Adrenal gland (tissue), 12 donors: ENCODE data around the gene FBXL7. TPM values are rescaled to one million over a fixed set of nuclear protein-coding genes. Genes with fewer than 3 reads are reported as not detected.
"Not testable (repeated sequence)": the region's sequence is repeated elsewhere in the genome, so short reads cannot be mapped to it uniquely, and the experiment has no call there.

Experiments used
- DNase-seq, 7 donors: peaks; one replicate each; pipeline ENCODE4 v3.0.0-alpha.2; 2019 to 2020
- H3K27ac ChIP-seq, 5 donors: fragments of 200-600 bp; sonication (generic) in 4 of 5; 1 replicate in 3 of 5; 2 replicates in 2 of 5; pipeline versions ENCODE4 v1.5.1 to v1.8.0; 2016 to 2020; ENCODE audit warnings: mild to moderate bottlenecking in 1 of 5
- H3K27me3 ChIP-seq: fragments of 200-600 bp; 2 replicates; pipeline ENCODE4 v1.8.0; 2021
- H3K36me3 ChIP-seq, 2 donors: fragments of 200-600 bp; replicated peaks in 1 of 2; 1 replicate in 1 of 2; 2 replicates in 1 of 2; pipeline versions ENCODE4 v1.5.1 to v1.8.0; 2018 to 2022
- H3K4me1 ChIP-seq, 2 donors: fragments of 200-600 bp; replicated peaks in 1 of 2; 1 replicate in 1 of 2; 2 replicates in 1 of 2; pipeline versions ENCODE4 v1.5.1 to v1.8.0; 2018 to 2021
- H3K4me3 ChIP-seq, 4 donors: fragments of 200-600 bp; sonication (generic) in 3 of 4; one replicate each; pipeline ENCODE4 v1.5.1; 2016 to 2018
- H3K9me3 ChIP-seq, 3 donors: fragments of 200-600 bp; sonication (generic) in 1 of 3; replicated peaks in 1 of 3; 1 replicate in 2 of 3; 2 replicates in 1 of 3; pipeline versions ENCODE4 v1.5.1 to v1.8.0; 2016 to 2021
- POLR2A ChIP-seq, 2 donors: fragments of 450-650 bp; IDR thresholded peaks; one replicate each; pipeline ENCODE4 v1.6.1; 2017; ENCODE audit warnings: antibody characterized with exemption in 2 of 2, mild to moderate bottlenecking in 2 of 2, moderate library complexity in 1 of 2
- WGBS, 4 donors: extraction: QIAGEN DNeasy Blood & Tissue Kit in 2 of 4; methylation state at CpG; one replicate each; pipeline versions ENCODE4 v1.1.5 to v1.1.7; 2013 to 2017; 5-methylcytosine and 5-hydroxymethylcytosine counted together
- intact Hi-C, 2 donors: fragments of 100-400 bp; cut with DNase I; formaldehyde crosslinking; loops; one replicate each; pipeline versions ENCODE4 v1.14.1 to v1.15.0; 2022 to 2023
- polyA plus RNA-seq, 3 donors: library from polyadenylated mRNA; stranded (reverse); fragments of 200-250 nt in 2 of 3; fragments of 350-450 nt in 1 of 3; fragmentation: Illumina TruSeq in 1 of 3; extraction: RNeasy Lipid Tissue Mini Kit (QIAGEN cat#74804) in 1 of 3; gene quantifications; one replicate each; pipeline ENCODE4 v1.2.3, GENCODE V29; 2013 to 2014
- total RNA-seq, 9 donors: library from RNA; depleted of rRNA in 4 of 9; stranded (reverse); fragments of >200 nt in 4 of 9; fragments of 120-200 nt in 1 of 9; fragmentation: NEBNext Ultra II Directional in 1 of 9; extraction: Animal tissue kit (Norgen Biotek cat#: 25700) in 1 of 9; gene quantifications; one replicate each; pipeline versions ENCODE4 v1.1.0 to v1.2.4, GENCODE V29; 2013 to 2023
- TF ChIP-seq, protein P1 (sequence below), 6 experiments: fragments of 450-650 bp in 4 of 6; fragments of 200-600 bp in 2 of 6; sonication (generic) in 1 of 6; IDR thresholded peaks; 1 replicate in 5 of 6; 2 replicates in 1 of 6; pipeline versions ENCODE4 v1.5.1 to v1.8.0; 2016 to 2021; ENCODE audit warnings: antibody characterized with exemption in 6 of 6, mild to moderate bottlenecking in 2 of 6, moderate library complexity in 1 of 6
- donor health status: healthy with polysubstance abuse.
- donor health status: Bipolar disorder and iron deficiency.
- donor health status: DM: yes; HTN: yes; CAD: no.
- donor health status: DM: no; HTN: no; CAD: no.
- donor health status: DM: no; HTN: no; CAD: no.
- donor health status: DM: yes; HTN: yes; CAD: no.

Gene FBXL7
- total and polyA plus RNA-seq, 12 donors: 22.6 to 59.1 (median 34.0) TPM

DNA sequence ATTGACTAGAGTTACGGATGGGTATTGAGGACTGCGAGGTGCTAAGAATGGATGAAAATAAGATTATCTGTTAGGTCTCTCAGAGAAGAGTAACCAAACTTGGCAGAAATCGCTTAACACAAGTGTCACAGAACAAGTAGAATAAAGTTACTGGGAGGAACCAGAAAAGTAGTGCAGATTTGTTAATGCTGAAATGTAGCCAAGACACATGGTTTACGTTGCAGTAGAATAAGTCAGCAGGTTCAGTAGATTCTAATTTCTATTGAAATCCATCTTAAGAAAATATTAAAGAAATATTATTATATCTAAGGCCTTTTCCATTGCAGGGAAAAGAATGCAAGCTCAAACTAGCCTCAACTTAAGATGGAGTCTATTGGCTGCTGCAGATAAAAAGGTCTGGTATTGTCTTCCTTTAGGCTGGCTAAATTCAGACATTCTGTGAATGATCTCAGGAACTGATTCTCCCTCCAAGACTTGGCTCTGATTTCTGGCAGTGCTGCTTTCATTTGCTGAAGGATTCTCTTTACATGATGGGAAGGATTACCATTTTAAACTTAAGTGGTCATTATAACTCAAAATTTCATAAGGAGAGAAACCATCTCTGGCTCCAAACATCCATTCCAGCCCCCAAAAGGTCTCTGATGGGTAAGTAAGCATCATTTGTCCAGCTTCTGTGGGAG lies 364.7 kb downstream of the FBXL7 start:
- TF ChIP-seq POLR2A (IDR thresholded peaks at IDR 0.05): no peak
- TF ChIP-seq, protein P1, sequence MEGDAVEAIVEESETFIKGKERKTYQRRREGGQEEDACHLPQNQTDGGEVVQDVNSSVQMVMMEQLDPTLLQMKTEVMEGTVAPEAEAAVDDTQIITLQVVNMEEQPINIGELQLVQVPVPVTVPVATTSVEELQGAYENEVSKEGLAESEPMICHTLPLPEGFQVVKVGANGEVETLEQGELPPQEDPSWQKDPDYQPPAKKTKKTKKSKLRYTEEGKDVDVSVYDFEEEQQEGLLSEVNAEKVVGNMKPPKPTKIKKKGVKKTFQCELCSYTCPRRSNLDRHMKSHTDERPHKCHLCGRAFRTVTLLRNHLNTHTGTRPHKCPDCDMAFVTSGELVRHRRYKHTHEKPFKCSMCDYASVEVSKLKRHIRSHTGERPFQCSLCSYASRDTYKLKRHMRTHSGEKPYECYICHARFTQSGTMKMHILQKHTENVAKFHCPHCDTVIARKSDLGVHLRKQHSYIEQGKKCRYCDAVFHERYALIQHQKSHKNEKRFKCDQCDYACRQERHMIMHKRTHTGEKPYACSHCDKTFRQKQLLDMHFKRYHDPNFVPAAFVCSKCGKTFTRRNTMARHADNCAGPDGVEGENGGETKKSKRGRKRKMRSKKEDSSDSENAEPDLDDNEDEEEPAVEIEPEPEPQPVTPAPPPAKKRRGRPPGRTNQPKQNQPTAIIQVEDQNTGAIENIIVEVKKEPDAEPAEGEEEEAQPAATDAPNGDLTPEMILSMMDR (IDR thresholded peaks at IDR 0.05): no peak
- Histone ChIP-seq H3K9me3 (no peaks in the 10 kb centered on the region), H3K4me3 (no peak overlapping the region), H3K36me3 (no peaks in the 10 kb centered on the region), H3K4me1 (no peaks in the 10 kb centered on the region), H3K27me3 (no peaks in the 10 kb centered on the region), H3K27ac (no peak overlapping the region)
- DNase-seq: no peak
- 87 to 92% (median 90%) methylated on average over 4 of the region's 4 CpGs for WGBS, 4 donors
- intact Hi-C loops: no loop called here

GRCh38 chr5:15872259-15872658 lies 372.3 kb downstream of the FBXL7 start:
- H3K36me3 ChIP-seq, H3K27me3 ChIP-seq, H3K9me3 ChIP-seq, H3K27ac ChIP-seq, H3K4me3 ChIP-seq, intact Hi-C loops, DNase-seq, H3K4me1 ChIP-seq: not testable (repeated sequence)
- 88 to 98% (median 92%) methylated on average over 1 of the region's 1 CpG for WGBS, 4 donors

DNA sequence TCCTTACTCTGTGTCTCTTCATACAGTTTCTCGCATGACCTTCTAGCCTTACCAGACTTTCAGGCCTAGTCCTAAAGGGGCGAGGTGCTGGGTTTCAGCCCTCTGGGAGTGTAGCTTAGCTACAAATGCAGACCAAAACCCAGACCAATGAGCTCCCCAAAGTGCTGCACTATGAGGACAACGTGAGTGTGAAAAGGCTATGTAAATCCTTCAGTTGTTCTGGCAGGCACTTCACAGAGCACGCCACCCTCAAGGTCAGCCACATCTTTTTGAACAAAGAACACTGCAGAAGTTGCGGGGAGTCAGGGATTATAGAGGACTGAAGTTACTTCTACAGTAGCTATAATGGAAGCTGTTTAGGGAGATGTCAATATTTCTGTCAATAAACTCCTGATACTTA lies 377.9 kb downstream of the FBXL7 start:
- no peak overlapping the region for H3K27ac ChIP-seq
- H3K4me3 ChIP-seq: no peak overlapping the region
- WGBS, 4 donors: 60 to 69% (median 66%) methylated on average over 5 of the region's 5 CpGs
- no peaks in the 10 kb centered on the region for H3K4me1 ChIP-seq
- intact Hi-C loops: no loop called here
- no peaks in the 10 kb centered on the region for H3K9me3 ChIP-seq
- no peaks in the 10 kb centered on the region for H3K36me3 ChIP-seq
- no peaks in the 10 kb centered on the region for H3K27me3 ChIP-seq
- DNase-seq: no peak
- TF ChIP-seq POLR2A (IDR thresholded peaks at IDR 0.05): no peak
- TF ChIP-seq, protein P1 (IDR thresholded peaks at IDR 0.05): no peak

- no peaks in the 10 kb centered on the region for H3K4me1 ChIP-seq
- H3K36me3 ChIP-seq: no peaks in the 10 kb centered on the region
- H3K27ac ChIP-seq: no peak overlapping the region
- H3K27me3 ChIP-seq: no peaks in the 10 kb centered on the region
- H3K9me3 ChIP-seq: no peaks in the 10 kb centered on the region
- intact Hi-C loops: no loop called here
- no peak for DNase-seq
- H3K4me3 ChIP-seq: no peak overlapping the region
- TF ChIP-seq POLR2A (IDR thresholded peaks at IDR 0.05): no peak
- TF ChIP-seq, protein P1 (IDR thresholded peaks at IDR 0.05): no peak
- WGBS, 4 donors: 71 to 81% (median 80%) methylated on average over 2 to 3 of the region's 3 CpGs
Measured at GRCh38 chr5:15880201-15880600, 380.2 kb downstream of the FBXL7 start.

GRCh38 chr5:15885156-15885555 lies 385.2 kb downstream of the FBXL7 start:
- H3K27me3 ChIP-seq: no peaks in the 10 kb centered on the region
- H3K27ac ChIP-seq: no peak overlapping the region
- peak in 2 of 7 donors; percentile 7 to 25 for DNase-seq
- TF ChIP-seq POLR2A (IDR thresholded peaks at IDR 0.05): no peak
- TF ChIP-seq, protein P1 (IDR thresholded peaks at IDR 0.05): no peak
- WGBS, 4 donors: 73 to 78% (median 74%) methylated on average over 3 of the region's 3 CpGs
- intact Hi-C loops: no loop called here
- H3K9me3 ChIP-seq: no peaks in the 10 kb centered on the region
- H3K4me3 ChIP-seq: no peak overlapping the region
- no peaks in the 10 kb centered on the region for H3K36me3 ChIP-seq
- H3K4me1 ChIP-seq: no peaks in the 10 kb centered on the region
